Prostate gland (tissue), 2 donors: ENCODE data around the gene SCNN1A.

Experiments used
- POLR2A ChIP-seq: fragments of 450-650 bp; IDR thresholded peaks from one replicate; pipeline ENCODE4 v1.6.1; 2016; ENCODE audit warnings: antibody characterized with exemption, mild to moderate bottlenecking
- TF ChIP-seq, protein P1 (sequence below), 4 experiments: fragments of 200-600 bp in 2 of 4; fragments of 450-650 bp in 2 of 4; sonication (generic) in 2 of 4; IDR thresholded peaks; 1 replicate in 3 of 4; 2 replicates in 1 of 4; pipeline ENCODE4 v1.5.1; 2016 to 2019; ENCODE audit warnings: antibody characterized with exemption in 4 of 4, mild to moderate bottlenecking in 2 of 4, moderate library complexity in 2 of 4

DNA sequence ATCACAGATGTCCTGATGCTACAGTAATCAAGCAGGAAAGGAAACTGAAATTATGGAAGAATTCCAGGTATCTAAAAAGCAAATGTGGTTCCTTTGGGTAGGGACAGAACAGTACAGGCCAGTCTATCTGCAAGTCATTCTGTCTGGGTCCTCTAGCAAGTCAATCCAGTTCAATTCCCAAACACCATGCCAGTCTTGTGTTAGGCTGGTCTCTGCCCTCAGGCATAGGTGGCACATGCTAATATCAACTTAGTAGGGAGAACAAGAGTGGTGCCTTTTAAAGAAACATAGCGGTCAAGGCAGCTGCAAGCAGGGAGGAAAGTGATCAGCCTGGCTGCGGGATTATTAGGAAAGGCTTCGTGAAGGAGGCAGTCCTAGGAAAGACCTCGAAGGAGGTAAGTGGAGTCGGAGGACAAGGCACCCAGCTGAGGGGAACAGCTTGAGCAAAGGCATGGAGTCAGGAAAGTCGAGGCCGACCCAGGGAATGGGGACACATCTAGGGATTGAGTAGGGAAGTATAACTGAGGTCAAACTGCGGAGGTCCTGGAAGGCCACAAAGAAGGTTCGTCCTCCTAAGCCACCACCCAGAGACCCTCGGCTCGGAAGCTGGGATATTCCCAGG, 68.7 kb downstream of the SCNN1A start:
- TF ChIP-seq POLR2A: no peak
- TF ChIP-seq, protein P1, sequence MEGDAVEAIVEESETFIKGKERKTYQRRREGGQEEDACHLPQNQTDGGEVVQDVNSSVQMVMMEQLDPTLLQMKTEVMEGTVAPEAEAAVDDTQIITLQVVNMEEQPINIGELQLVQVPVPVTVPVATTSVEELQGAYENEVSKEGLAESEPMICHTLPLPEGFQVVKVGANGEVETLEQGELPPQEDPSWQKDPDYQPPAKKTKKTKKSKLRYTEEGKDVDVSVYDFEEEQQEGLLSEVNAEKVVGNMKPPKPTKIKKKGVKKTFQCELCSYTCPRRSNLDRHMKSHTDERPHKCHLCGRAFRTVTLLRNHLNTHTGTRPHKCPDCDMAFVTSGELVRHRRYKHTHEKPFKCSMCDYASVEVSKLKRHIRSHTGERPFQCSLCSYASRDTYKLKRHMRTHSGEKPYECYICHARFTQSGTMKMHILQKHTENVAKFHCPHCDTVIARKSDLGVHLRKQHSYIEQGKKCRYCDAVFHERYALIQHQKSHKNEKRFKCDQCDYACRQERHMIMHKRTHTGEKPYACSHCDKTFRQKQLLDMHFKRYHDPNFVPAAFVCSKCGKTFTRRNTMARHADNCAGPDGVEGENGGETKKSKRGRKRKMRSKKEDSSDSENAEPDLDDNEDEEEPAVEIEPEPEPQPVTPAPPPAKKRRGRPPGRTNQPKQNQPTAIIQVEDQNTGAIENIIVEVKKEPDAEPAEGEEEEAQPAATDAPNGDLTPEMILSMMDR (IDR thresholded peaks at IDR 0.05): no peak
